H9 (cell line): ENCODE measurements around the gene EXO1. TPM values are rescaled to one million over a fixed set of nuclear protein-coding genes. Genes with fewer than 3 reads are reported as not detected.

ENCODE experiments used
- DNase-seq: peaks from one replicate; pipeline ENCODE4 v3.0.0-alpha.2; 2017
- H2AFZ ChIP-seq: one replicate; pipeline ENCODE4 v1.6.1; 2013; ENCODE audit warnings: mild to moderate bottlenecking, low read length, control low read depth, moderate library complexity
- H2AK5ac ChIP-seq: 2 replicates; pipeline ENCODE4 v1.6.1; 2013; ENCODE audit warnings: low read length, control low read depth, mixed read lengths; ENCODE audit not compliant: insufficient read length
- H2BK120ac ChIP-seq: one replicate; pipeline ENCODE4 v1.6.1; 2013; ENCODE audit warnings: low read depth, mild to moderate bottlenecking, low read length, control low read depth, inconsistent platforms; ENCODE audit not compliant: poor library complexity, severe bottlenecking
- H2BK12ac ChIP-seq: 2 replicates; pipeline ENCODE4 v1.6.1; 2013; ENCODE audit warnings: low read length, control low read depth, mixed read lengths, low read depth; ENCODE audit not compliant: insufficient read length
- H2BK15ac ChIP-seq: 2 replicates; pipeline ENCODE4 v1.6.1; 2013; ENCODE audit warnings: low read depth, low read length, control low read depth
- H2BK20ac ChIP-seq: one replicate; pipeline ENCODE4 v1.6.1; 2013; ENCODE audit warnings: low read depth, mild to moderate bottlenecking, low read length, control low read depth, inconsistent platforms; ENCODE audit not compliant: poor library complexity, severe bottlenecking
- H2BK5ac ChIP-seq: 2 replicates; pipeline ENCODE4 v1.6.1; 2013; ENCODE audit warnings: low read length, control low read depth, mixed read lengths; ENCODE audit not compliant: insufficient read length
- H3K14ac ChIP-seq: 2 replicates; pipeline ENCODE4 v1.6.1; 2013; ENCODE audit warnings: low read length, control low read depth; ENCODE audit not compliant: insufficient read depth
- H3K18ac ChIP-seq: 2 replicates; pipeline ENCODE4 v1.6.1; 2013; ENCODE audit warnings: low read depth, mild to moderate bottlenecking, mixed read lengths, low read length, control low read depth; ENCODE audit not compliant: insufficient read length
- H3K23ac ChIP-seq: 2 replicates; pipeline ENCODE4 v1.6.1; 2013; ENCODE audit warnings: low read length, control low read depth, mixed read lengths, low read depth; ENCODE audit not compliant: insufficient read length
- H3K23me2 ChIP-seq: 2 replicates; pipeline ENCODE4 v1.6.1; 2013; ENCODE audit warnings: low read depth, mild to moderate bottlenecking, mixed read lengths, low read length, control low read depth; ENCODE audit not compliant: insufficient read length, poor library complexity, severe bottlenecking
- H3K27ac ChIP-seq: 2 replicates; pipeline ENCODE4 v1.5.1; 2013; ENCODE audit warnings: low read length, control low read depth, mixed read lengths, low read depth; ENCODE audit not compliant: insufficient read length
- H3K27me3 ChIP-seq: 2 replicates; pipeline ENCODE4 v1.6.1; 2013; ENCODE audit warnings: low read length, control low read depth, inconsistent platforms; ENCODE audit not compliant: insufficient read depth
- H3K4ac ChIP-seq: 2 replicates; pipeline ENCODE4 v1.6.1; 2013; ENCODE audit warnings: low read depth, mild to moderate bottlenecking, control low read depth, inconsistent platforms, low read length, moderate library complexity
- H3K4me1 ChIP-seq: 2 replicates; pipeline ENCODE4 v1.6.1; 2013; ENCODE audit warnings: low read length, control low read depth, inconsistent platforms; ENCODE audit not compliant: insufficient read depth
- H3K4me2 ChIP-seq: 2 replicates; pipeline ENCODE4 v1.6.1; 2013; ENCODE audit warnings: low read length, control low read depth, mixed read lengths; ENCODE audit not compliant: insufficient read length, insufficient read depth
- H3K56ac ChIP-seq: 2 replicates; pipeline ENCODE4 v1.6.1; 2013; ENCODE audit warnings: low read depth, mild to moderate bottlenecking, mixed read lengths, low read length, control low read depth; ENCODE audit not compliant: insufficient read length
- H3K79me1 ChIP-seq: 2 replicates; pipeline ENCODE4 v1.6.1; 2013; ENCODE audit warnings: low read depth, mild to moderate bottlenecking, moderate library complexity, low read length, control low read depth, inconsistent platforms; ENCODE audit not compliant: insufficient read depth, poor library complexity, severe bottlenecking
- H3K79me2 ChIP-seq: 2 replicates; pipeline ENCODE4 v1.6.1; 2013; ENCODE audit warnings: low read length, control low read depth, inconsistent platforms; ENCODE audit not compliant: insufficient read depth
- H3K9ac ChIP-seq: 2 replicates; pipeline ENCODE4 v1.6.1; 2013; ENCODE audit warnings: low read length, control low read depth, mixed read lengths; ENCODE audit not compliant: insufficient read length; ENCODE audit errors: extremely low read depth
- H3K9me3 ChIP-seq: one replicate; pipeline ENCODE4 v1.6.1; 2013; ENCODE audit warnings: low read depth, low read length, inconsistent platforms; ENCODE audit not compliant: control insufficient read depth
- H3T11ph ChIP-seq: one replicate; pipeline ENCODE4 v1.6.1; 2013; ENCODE audit warnings: mild to moderate bottlenecking, low read length, control low read depth, inconsistent platforms
- H4K20me1 ChIP-seq: one replicate; pipeline ENCODE4 v1.6.1; 2013; ENCODE audit not compliant: control insufficient read depth, insufficient read length, insufficient read depth
- H4K5ac ChIP-seq: 2 replicates; pipeline ENCODE4 v1.6.1; 2013; ENCODE audit warnings: low read depth, mild to moderate bottlenecking, mixed read lengths, low read length, control low read depth; ENCODE audit not compliant: insufficient read length
- H4K8ac ChIP-seq: replicated peaks from 2 replicates; pipeline ENCODE4 v1.6.1; 2013; ENCODE audit warnings: low read length, control low read depth, mixed read lengths, low read depth; ENCODE audit not compliant: insufficient read length
- H4K91ac ChIP-seq: 2 replicates; pipeline ENCODE4 v1.6.1; 2013; ENCODE audit warnings: low read depth, mild to moderate bottlenecking, moderate library complexity, mixed read lengths, low read length, control low read depth; ENCODE audit not compliant: insufficient read length
- H3K27ac Mint-ChIP-seq, 3 experiments: 2 replicates in 2 of 3; 3 replicates in 1 of 3; pipeline ENCODE4 v1.8.0; 2020 to 2021; ENCODE audit warnings: mixed read lengths in 3 of 3, mild to moderate bottlenecking in 1 of 3, moderate library complexity in 1 of 3
- H3K27me3 Mint-ChIP-seq: 2 replicates; pipeline ENCODE4 v1.8.0; 2021; ENCODE audit warnings: low read depth, mild to moderate bottlenecking, moderate library complexity, mixed read lengths
- H3K36me3 Mint-ChIP-seq, 3 experiments: 2 replicates in 2 of 3; 3 replicates in 1 of 3; pipeline ENCODE4 v1.8.0; 2020 to 2021; ENCODE audit warnings: low read depth in 3 of 3, mixed read lengths in 3 of 3; ENCODE audit not compliant: insufficient read depth in 1 of 3
- H3K4me1 Mint-ChIP-seq, 2 experiments: 2 replicates each; pipeline ENCODE4 v1.8.0; 2020; ENCODE audit warnings: mixed read lengths in 2 of 2
- H3K4me3 Mint-ChIP-seq, 2 experiments: 2 replicates in 1 of 2; 3 replicates in 1 of 2; pipeline ENCODE4 v1.8.0; 2020 to 2021; ENCODE audit warnings: mild to moderate bottlenecking in 2 of 2, mixed read lengths in 2 of 2, moderate library complexity in 1 of 2
- H3K9me3 Mint-ChIP-seq, 2 experiments: 2 replicates in 1 of 2; 3 replicates in 1 of 2; pipeline ENCODE4 v1.8.0; 2020; ENCODE audit warnings: mild to moderate bottlenecking in 2 of 2, mixed read lengths in 2 of 2, moderate library complexity in 1 of 2
- CTCF ChIP-seq: fragments of 200-600 bp; sonication (generic); conservative IDR thresholded peaks from 3 replicates; pipeline ENCODE4 v1.8.0; 2021; ENCODE audit warnings: antibody characterized with exemption, mild to moderate bottlenecking
- WGBS: extraction: QIAGEN DNeasy Blood & Tissue Kit; methylation state at CpG from one replicate; pipeline ENCODE4 v1.1.7; 2013; ENCODE audit warnings: missing lambda C conversion rate, low lambda C conversion rate, mixed read lengths; ENCODE audit not compliant: insufficient read length; ENCODE audit errors: extremely low coverage; 5-methylcytosine and 5-hydroxymethylcytosine counted together
- total RNA-seq: library from RNA; stranded (reverse); gene quantifications from 2 replicates; pipeline ENCODE4 v1.2.1, GENCODE V29; 2021

EXO1 gene
- total RNA-seq, 1 experiment from 2014 or later, result 43.2 TPM

GRCh38 chr1:241870746-241871430 is 22.9 kb downstream of the EXO1 start:
- no peak overlapping the region for H3K9ac ChIP-seq
- no peak overlapping the region for H3K18ac ChIP-seq
- Mint-ChIP-seq H3K4me3 (no peak overlapping the region), H3K27ac (no peak overlapping the region), H3K9me3 (no peaks in the 10 kb centered on the region), H3K4me1 (no peaks in the 10 kb centered on the region), H3K36me3 (peaks cover 34 to 79% (median 51%) of the 10 kb centered on the region in 3 experiments), H3K27me3 (no peaks in the 10 kb centered on the region)
- no peak for DNase-seq
- H3K4me1 ChIP-seq, result no peaks in the 10 kb centered on the region
- H2BK15ac ChIP-seq, result no peak overlapping the region
- no peak overlapping the region for H3K56ac ChIP-seq
- H4K20me1 ChIP-seq, result no peaks in the 10 kb centered on the region
- no peak overlapping the region for H3T11ph ChIP-seq
- H2BK5ac ChIP-seq, result no peak overlapping the region
- H3K27ac ChIP-seq, result no peak overlapping the region
- no peak overlapping the region for H2BK20ac ChIP-seq
- H3K23me2 ChIP-seq, result no peaks in the 10 kb centered on the region
- no CpG with 5 or more reads among the region's 3 CpGs for WGBS
- no peak overlapping the region for H3K23ac ChIP-seq
- H4K91ac ChIP-seq, result no peak overlapping the region
- H3K4ac ChIP-seq, result no peak overlapping the region
- no peaks in the 10 kb centered on the region for H3K79me2 ChIP-seq
- no peak for TF ChIP-seq CTCF
- H3K4me2 ChIP-seq, result no peak overlapping the region
- no peaks in the 10 kb centered on the region for H3K9me3 ChIP-seq
- H3K14ac ChIP-seq, result no peak overlapping the region
- no peak overlapping the region for H4K8ac ChIP-seq
- no peak overlapping the region for H2BK120ac ChIP-seq
- H2AK5ac ChIP-seq, result no peak overlapping the region
- no peaks in the 10 kb centered on the region for H3K79me1 ChIP-seq
- H3K27me3 ChIP-seq, result no peaks in the 10 kb centered on the region
- H4K5ac ChIP-seq, result no peak overlapping the region
- H2AFZ ChIP-seq, result no peak overlapping the region
- no peak overlapping the region for H2BK12ac ChIP-seq
